CD14-positive monocyte (primary cell): ENCODE data around the gene PPP1R3A. TPM values are rescaled to one million over a fixed set of nuclear protein-coding genes. Genes with fewer than 3 reads are reported as not detected.

Source experiments
- DNase-seq, 3 donors: peaks; one replicate each; pipeline ENCODE4 v3.0.0-alpha.2; 2011 to 2022
- H2AFZ ChIP-seq: 2 replicates; pipeline ENCODE4 v1.6.0; 2012; ENCODE audit warnings: mild to moderate bottlenecking, low read depth, low read length, inconsistent platforms; ENCODE audit not compliant: insufficient read depth, poor library complexity, severe bottlenecking
- H3K27ac ChIP-seq, 2 donors: 1 replicate in 1 of 2; 2 replicates in 1 of 2; pipeline ENCODE4 v1.5.1; 2012 to 2013; ENCODE audit warnings: low read length in 2 of 2, control low read depth in 1 of 2, inconsistent platforms in 1 of 2, low read depth in 1 of 2, mild to moderate bottlenecking in 1 of 2
- H3K27me3 ChIP-seq, 2 donors: one replicate each; pipeline versions ENCODE4 v1.6.0 to v1.6.1; 2011 to 2013; ENCODE audit warnings: low read length in 2 of 2; ENCODE audit not compliant: control insufficient read depth in 2 of 2, insufficient read depth in 2 of 2
- H3K36me3 ChIP-seq, 2 donors: replicated peaks in 1 of 2; 1 replicate in 1 of 2; 2 replicates in 1 of 2; pipeline versions ENCODE4 v1.5.1 to v1.6.1; 2012 to 2013; ENCODE audit warnings: low read length in 2 of 2, control low read depth in 1 of 2, inconsistent platforms in 1 of 2, mild to moderate bottlenecking in 1 of 2; ENCODE audit not compliant: insufficient read depth in 2 of 2, control insufficient read depth in 1 of 2
- H3K4me1 ChIP-seq, 2 donors: 1 replicate in 1 of 2; 2 replicates in 1 of 2; pipeline versions ENCODE4 v1.5.1 to v1.6.1; 2012 to 2013; ENCODE audit warnings: low read length in 2 of 2, control low read depth in 1 of 2, inconsistent platforms in 1 of 2, mild to moderate bottlenecking in 1 of 2, moderate library complexity in 1 of 2; ENCODE audit not compliant: insufficient read depth in 2 of 2, control insufficient read depth in 1 of 2
- H3K4me2 ChIP-seq: replicated peaks from 2 replicates; pipeline ENCODE3; 2012; ENCODE audit warnings: low read length, moderate library complexity, mild to moderate bottlenecking; ENCODE audit not compliant: poor library complexity, severe bottlenecking; ENCODE audit errors: extremely low read depth
- H3K4me3 ChIP-seq, 3 experiments: fragments of 200-600 bp in 1 of 3; sonication (generic) in 1 of 3; replicated peaks in 1 of 3; 1 replicate in 2 of 3; 2 replicates in 1 of 3; pipeline ENCODE4 v1.5.1; 2011 to 2013; ENCODE audit warnings: low read length in 3 of 3, mild to moderate bottlenecking in 3 of 3, control low read depth in 2 of 3, low read depth in 2 of 3, inconsistent platforms in 1 of 3, moderate library complexity in 1 of 3
- H3K79me2 ChIP-seq: 2 replicates; pipeline ENCODE4 v1.6.0; 2012; ENCODE audit warnings: mild to moderate bottlenecking, control low read depth, inconsistent platforms, low read length, moderate library complexity; ENCODE audit not compliant: insufficient read depth
- H3K9ac ChIP-seq: 2 replicates; pipeline ENCODE4 v1.6.0; 2017; ENCODE audit warnings: low read length, mild to moderate bottlenecking; ENCODE audit not compliant: insufficient read depth, poor library complexity, severe bottlenecking
- H3K9me3 ChIP-seq, 2 donors: replicated peaks in 1 of 2; 1 replicate in 1 of 2; 2 replicates in 1 of 2; pipeline versions ENCODE4 v1.5.1 to v1.6.1; 2012 to 2013; ENCODE audit warnings: low read length in 2 of 2, control low read depth in 1 of 2; ENCODE audit not compliant: control insufficient read depth in 1 of 2, insufficient read depth in 1 of 2
- H4K20me1 ChIP-seq: 2 replicates; pipeline ENCODE4 v1.6.0; 2012; ENCODE audit warnings: mild to moderate bottlenecking, low read length, control low read depth, moderate library complexity; ENCODE audit not compliant: insufficient read depth
- H3K27ac Mint-ChIP-seq, 7 donors: one replicate each; pipeline ENCODE4 v1.8.0; 2020; ENCODE audit warnings: mild to moderate bottlenecking in 7 of 7, mixed read lengths in 7 of 7, moderate library complexity in 6 of 7, inconsistent platforms in 2 of 7
- H3K27me3 Mint-ChIP-seq, 3 donors: one replicate each; pipeline ENCODE4 v1.8.0; 2021 to 2022; ENCODE audit warnings: low read depth in 3 of 3, mild to moderate bottlenecking in 3 of 3, mixed read lengths in 3 of 3, moderate library complexity in 3 of 3, inconsistent platforms in 1 of 3
- H3K36me3 Mint-ChIP-seq, 2 donors: one replicate each; pipeline ENCODE4 v1.8.0; 2020; ENCODE audit warnings: mixed read lengths in 2 of 2, inconsistent platforms in 1 of 2, mild to moderate bottlenecking in 1 of 2
- H3K4me1 Mint-ChIP-seq: one replicate; pipeline ENCODE4 v1.8.0; 2020; ENCODE audit warnings: mild to moderate bottlenecking, mixed read lengths
- H3K4me3 Mint-ChIP-seq, 2 donors: one replicate each; pipeline ENCODE4 v1.8.0; 2020; ENCODE audit warnings: mild to moderate bottlenecking in 2 of 2, mixed read lengths in 2 of 2, moderate library complexity in 1 of 2
- H3K9me3 Mint-ChIP-seq, 7 donors: one replicate each; pipeline ENCODE4 v1.8.0; 2020 to 2022; ENCODE audit warnings: mixed read lengths in 7 of 7, mild to moderate bottlenecking in 6 of 7, moderate library complexity in 6 of 7, inconsistent platforms in 2 of 7
- CTCF ChIP-seq: fragments of 200-600 bp; IDR thresholded peaks from one replicate; pipeline ENCODE4 v1.8.0; 2022; ENCODE audit warnings: antibody characterized with exemption, mild to moderate bottlenecking
- WGBS: methylation state at CpG from one replicate; pipeline ENCODE4 v1.1.5; 2013; ENCODE audit warnings: missing lambda C conversion rate; ENCODE audit not compliant: insufficient coverage; 5-methylcytosine and 5-hydroxymethylcytosine counted together
- intact Hi-C, 2 donors: fragments of 100-400 bp; cut with micrococcal nuclease; formaldehyde crosslinking; loops; one replicate each; pipeline versions ENCODE4 v1.15.0 to v1.15.1; 2023
- polyA plus RNA-seq, 3 donors: library from polyadenylated mRNA; depleted of rRNA in 1 of 3; unstranded in 2 of 3; stranded (reverse) in 1 of 3; fragments of 300-500 nt in 2 of 3; fragments of >200 nt in 1 of 3; fragmentation: Illumina TruSeq in 2 of 3; gene quantifications; 1 replicate in 2 of 3; 2 replicates in 1 of 3; pipeline ENCODE4 v1.2.3, GENCODE V29; 2012 to 2021

Gene PPP1R3A
- polyA plus RNA-seq, 3 donors = not detected

- no peak overlapping the region for H2AFZ ChIP-seq
- no peaks in the 10 kb centered on the region for H3K9me3 ChIP-seq
- H3K9me3 Mint-ChIP-seq = peaks cover 0 to 3% (median 0%) of the 10 kb centered on the region in 7 donors
- no peaks in the 10 kb centered on the region for H3K36me3 Mint-ChIP-seq
- no peaks in the 10 kb centered on the region for H3K27me3 ChIP-seq
- no peak overlapping the region for H3K9ac ChIP-seq
- no CpG with 5 or more reads among the region's 1 CpG for WGBS
- DNase-seq = no peak
- H3K4me1 Mint-ChIP-seq = no peaks in the 10 kb centered on the region
- no peak for TF ChIP-seq CTCF
- H3K4me3 ChIP-seq = no peak overlapping the region
- H3K4me1 ChIP-seq = no peaks in the 10 kb centered on the region
- no peaks in the 10 kb centered on the region for H3K36me3 ChIP-seq
- no peak overlapping the region for H3K4me2 ChIP-seq
- H3K27ac ChIP-seq = no peak overlapping the region
- intact Hi-C loops = no loop called here
- H4K20me1 ChIP-seq = no peaks in the 10 kb centered on the region
- H3K79me2 ChIP-seq = no peaks in the 10 kb centered on the region
- no peak overlapping the region for H3K27ac Mint-ChIP-seq
- H3K27me3 Mint-ChIP-seq = no peaks in the 10 kb centered on the region
- H3K4me3 Mint-ChIP-seq = no peak overlapping the region
These were observed 86.5 kb downstream of the PPP1R3A start for GRCh38 chr7:113832196-113832745.

GRCh38 chr7:113831556-113831955 is 87.3 kb downstream of the PPP1R3A start:
- no peak overlapping the region for H3K27ac ChIP-seq
- H3K9ac ChIP-seq = no peak overlapping the region
- intact Hi-C loops = no loop called here

More at GRCh38 chr7:113831556-113831955, 87.3 kb downstream of the PPP1R3A start:
- no peak for TF ChIP-seq CTCF
- Mint-ChIP-seq H3K9me3 (peaks cover 0 to 3% (median 0%) of the 10 kb centered on the region in 7 donors), H3K4me3 (no peak overlapping the region), H3K27ac (no peak overlapping the region), H3K36me3 (no peaks in the 10 kb centered on the region), H3K27me3 (no peaks in the 10 kb centered on the region), H3K4me1 (no peaks in the 10 kb centered on the region)
- Histone ChIP-seq H2AFZ (no peak overlapping the region), H3K4me1 (no peaks in the 10 kb centered on the region), H4K20me1 (no peaks in the 10 kb centered on the region), H3K4me3 (no peak overlapping the region), H3K36me3 (no peaks in the 10 kb centered on the region), H3K27me3 (no peaks in the 10 kb centered on the region), H3K9me3 (no peaks in the 10 kb centered on the region), H3K4me2 (no peak overlapping the region), H3K79me2 (no peaks in the 10 kb centered on the region)
- no CpG with 5 or more reads among the region's 1 CpG for WGBS
- DNase-seq = no peak
